IMR-90 (cell line): Measurements from ENCODE around the gene FREM3. TPM values are rescaled to one million over a fixed set of nuclear protein-coding genes. Genes with fewer than 3 reads are reported as not detected.

ENCODE experiments used
- ATAC-seq: fragments of 200-7000 bp; cut with Tn5 transposase; 2 replicates; pipeline ENCODE4 v1.9.1; 2020; ENCODE audit warnings: low read depth, mild to moderate bottlenecking, moderate library complexity
- BruUV-seq: library from RNA; stranded (reverse); fragments of 400-500 nt; replicated peaks from 2 replicates; lab custom pipeline; 2021; lab: Mats Ljungman, UMichigan
- CTCF ChIA-PET: fragments of 300-600 bp; formaldehyde crosslinking; extraction: SDS; loops from one replicate; lab custom pipeline; 2021; ENCODE audit warnings: antibody characterized with exemption; lab: Yijun Ruan, JAX
- POLR2A ChIA-PET: fragments of 300-600 bp; sonication (Branson Sonifier 250); formaldehyde crosslinking; loops from one replicate; lab custom pipeline; 2022; ENCODE audit warnings: antibody characterized with exemption; ENCODE audit not compliant: unreplicated experiment; lab: Charles Lee
- DNase-seq: peaks from one replicate; pipeline ENCODE4 v3.0.0; 2013
- H2AFZ ChIP-seq: replicated peaks from 2 replicates; pipeline ENCODE3; 2013; ENCODE audit warnings: low read length, mild to moderate bottlenecking; ENCODE audit not compliant: poor library complexity
- H2AK5ac ChIP-seq: 2 replicates; pipeline ENCODE4 v1.6.1; 2013; ENCODE audit warnings: low read depth, low read length, inconsistent platforms
- H2AK9ac ChIP-seq: replicated peaks from 2 replicates; pipeline ENCODE3; 2013; ENCODE audit warnings: mild to moderate bottlenecking, low read depth, low read length, moderate library complexity; ENCODE audit not compliant: poor library complexity
- H2BK120ac ChIP-seq: 2 replicates; pipeline ENCODE4 v1.6.1; 2013; ENCODE audit warnings: low read depth, low read length, inconsistent platforms
- H2BK15ac ChIP-seq: 3 replicates; pipeline ENCODE4 v1.6.1; 2013; ENCODE audit warnings: low read depth, low read length, inconsistent platforms
- H2BK20ac ChIP-seq: 2 replicates; pipeline ENCODE4 v1.6.1; 2013; ENCODE audit warnings: low read depth, mild to moderate bottlenecking, inconsistent platforms, low read length, moderate library complexity
- H2BK5ac ChIP-seq: 2 replicates; pipeline ENCODE4 v1.6.1; 2013; ENCODE audit warnings: mild to moderate bottlenecking, low read depth, low read length, inconsistent platforms; ENCODE audit not compliant: poor library complexity, severe bottlenecking
- H3K14ac ChIP-seq: replicated peaks from 2 replicates; pipeline ENCODE4 v1.6.1; 2013; ENCODE audit warnings: low read depth, low read length, inconsistent platforms
- H3K18ac ChIP-seq: 2 replicates; pipeline ENCODE4 v1.6.1; 2013; ENCODE audit warnings: low read depth, low read length, control low read depth
- H3K23ac ChIP-seq: 2 replicates; pipeline ENCODE4 v1.6.1; 2013; ENCODE audit warnings: low read depth, low read length, inconsistent platforms
- H3K27ac ChIP-seq: 2 replicates; pipeline ENCODE4 v1.5.1; 2013; ENCODE audit warnings: mild to moderate bottlenecking, control low read depth, low read length; ENCODE audit not compliant: insufficient read depth
- H3K27me3 ChIP-seq: 2 replicates; pipeline ENCODE4 v1.6.1; 2013; ENCODE audit warnings: low read length; ENCODE audit not compliant: control insufficient read depth, insufficient read depth
- H3K36me3 ChIP-seq: 2 replicates; pipeline ENCODE4 v1.6.1; 2013; ENCODE audit warnings: low read length, mixed read lengths; ENCODE audit not compliant: control insufficient read depth, insufficient read depth
- H3K4ac ChIP-seq: 2 replicates; pipeline ENCODE4 v1.6.1; 2013; ENCODE audit warnings: low read depth, low read length, inconsistent platforms
- H3K4me1 ChIP-seq: 2 replicates; pipeline ENCODE4 v1.6.1; 2013; ENCODE audit warnings: low read length, mixed read lengths; ENCODE audit not compliant: control insufficient read depth, insufficient read depth
- H3K4me2 ChIP-seq: 2 replicates; pipeline ENCODE4 v1.6.1; 2013; ENCODE audit warnings: low read depth, mild to moderate bottlenecking, control low read depth, low read length, moderate library complexity
- H3K4me3 ChIP-seq: 2 replicates; pipeline ENCODE4 v1.5.1; 2013; ENCODE audit warnings: low read depth, mild to moderate bottlenecking, control low read depth, low read length, moderate library complexity; ENCODE audit not compliant: insufficient read depth
- H3K56ac ChIP-seq: 2 replicates; pipeline ENCODE4 v1.6.1; 2013; ENCODE audit warnings: low read length, inconsistent platforms; ENCODE audit not compliant: insufficient read depth; ENCODE audit errors: extremely low read depth
- H3K79me1 ChIP-seq, 2 experiments: 2 replicates each; pipeline ENCODE4 v1.6.1; 2013; ENCODE audit warnings: low read length in 2 of 2, inconsistent platforms in 1 of 2, low read depth in 1 of 2
- H3K9ac ChIP-seq: 2 replicates; pipeline ENCODE4 v1.6.1; 2013; ENCODE audit warnings: low read depth, low read length, control low read depth
- H3K9me1 ChIP-seq: 2 replicates; pipeline ENCODE4 v1.6.1; 2013; ENCODE audit warnings: low read length, inconsistent platforms; ENCODE audit not compliant: insufficient read depth
- H3K9me3 ChIP-seq: 2 replicates; pipeline ENCODE4 v1.6.1; 2013; ENCODE audit warnings: low read length; ENCODE audit not compliant: control insufficient read depth, insufficient read depth
- H4K20me1 ChIP-seq: 2 replicates; pipeline ENCODE4 v1.6.1; 2013; ENCODE audit warnings: low read length, inconsistent platforms; ENCODE audit not compliant: insufficient read depth
- H4K5ac ChIP-seq: 2 replicates; pipeline ENCODE4 v1.6.1; 2013; ENCODE audit warnings: mild to moderate bottlenecking, low read depth, low read length, control low read depth
- H4K8ac ChIP-seq, 2 experiments: 2 replicates each; pipeline ENCODE4 v1.6.1; 2013; ENCODE audit warnings: low read depth in 2 of 2, low read length in 2 of 2, control low read depth in 1 of 2, inconsistent platforms in 1 of 2
- H4K91ac ChIP-seq: 2 replicates; pipeline ENCODE4 v1.6.1; 2013; ENCODE audit warnings: low read depth, low read length, inconsistent platforms; ENCODE audit not compliant: insufficient read depth
- BHLHE40 ChIP-seq: fragments of 150-350 bp; IDR thresholded peaks from 2 replicates; pipeline ENCODE4 v1.6.1; 2016; ENCODE audit warnings: mild to moderate bottlenecking, low read depth, low read length
- CHD1 ChIP-seq: IDR thresholded peaks from 2 replicates; pipeline ENCODE4 v1.6.1; 2012; ENCODE audit warnings: low read depth, low read length, improper control_type of control experiment
- FOS ChIP-seq: fragments of 150-350 bp; IDR thresholded peaks from 2 replicates; pipeline ENCODE4 v1.6.1; 2016; ENCODE audit warnings: low read depth, low read length
- MAFK ChIP-seq: IDR thresholded peaks from 2 replicates; pipeline ENCODE4 v1.6.1; 2012; ENCODE audit warnings: low read depth, low read length, improper control_type of control experiment
- MAZ ChIP-seq: IDR thresholded peaks from 2 replicates; pipeline ENCODE4 v1.6.1; 2012; ENCODE audit warnings: low read depth, mild to moderate bottlenecking, low read length, improper control_type of control experiment, moderate library complexity, borderline replicate concordance
- MXI1 ChIP-seq: IDR thresholded peaks from 2 replicates; pipeline ENCODE4 v1.6.1; 2012; ENCODE audit warnings: low read depth, mild to moderate bottlenecking, low read length, moderate library complexity, borderline replicate concordance
- POLR2A ChIP-seq: IDR thresholded peaks from 2 replicates; pipeline ENCODE4 v1.6.1; 2012; ENCODE audit warnings: mild to moderate bottlenecking, low read depth, low read length
- RAD21 ChIP-seq: IDR thresholded peaks from 2 replicates; pipeline ENCODE4 v1.6.1; 2012; ENCODE audit warnings: low read length, improper control_type of control experiment
- RCOR1 ChIP-seq: IDR thresholded peaks from 2 replicates; pipeline ENCODE4 v1.6.1; 2012; ENCODE audit warnings: mild to moderate bottlenecking, low read length, improper control_type of control experiment; ENCODE audit not compliant: insufficient replicate concordance
- RFX5 ChIP-seq: IDR thresholded peaks from 2 replicates; pipeline ENCODE4 v1.8.0; 2012; ENCODE audit warnings: low read depth, mild to moderate bottlenecking, low read length, moderate library complexity
- SMC3 ChIP-seq: fragments of 150-350 bp; IDR thresholded peaks from 2 replicates; pipeline ENCODE4 v1.6.1; 2016; ENCODE audit warnings: low read depth, mild to moderate bottlenecking, antibody characterized with exemption, low read length, moderate library complexity
- WGBS, 2 experiments: methylation state at CpG; one replicate each; pipeline versions ENCODE4 v1.1.5 to v1.1.7; 2013; ENCODE audit warnings: missing lambda C conversion rate in 2 of 2; ENCODE audit not compliant: insufficient read length in 1 of 2; ENCODE audit errors: extremely low coverage in 2 of 2; 5-methylcytosine and 5-hydroxymethylcytosine counted together
- dilution Hi-C: fragments of 300-500 bp; cut with HindIII; formaldehyde crosslinking; loops from one replicate; pipeline ENCODE4 v1.14.3; 2018; ENCODE audit warnings: low sequenced_read_pairs; ENCODE audit not compliant: unreplicated experiment
- in situ Hi-C: fragments of 300-500 bp; cut with MboI; formaldehyde crosslinking; loops from 3 replicates; pipeline ENCODE4 v1.14.3; 2019; ENCODE audit warnings: low sequenced_read_pairs, inconsistent platforms, mixed read lengths
- intact Hi-C: fragments of 100-400 bp; cut with micrococcal nuclease; formaldehyde crosslinking; loops from 2 replicates; pipeline ENCODE4 v1.10.0; 2022
- polyA plus RNA-seq, 3 experiments: library from polyadenylated mRNA; depleted of rRNA; stranded (reverse); fragments of >200 nt; gene quantifications; 2 replicates each; pipeline ENCODE4 v1.2.3, GENCODE V29; 2012; ENCODE audit warnings: low replicate concordance in 1 of 3
- total RNA-seq: library from RNA; depleted of rRNA; stranded (reverse); fragments of >200 nt; gene quantifications from 2 replicates; pipeline ENCODE4 v1.2.3, GENCODE V29; 2012
- TF ChIP-seq, protein P1 (sequence below): conservative IDR thresholded peaks from 2 replicates; pipeline ENCODE4 v1.5.1; 2012; ENCODE audit warnings: mild to moderate bottlenecking, low read depth, low read length, improper control_type of control experiment
- TF ChIP-seq, protein P2 (sequence below): fragments of 150-350 bp; IDR thresholded peaks from 2 replicates; pipeline ENCODE4 v1.6.1; 2016; ENCODE audit warnings: low read depth, mild to moderate bottlenecking, low read length, moderate library complexity, borderline replicate concordance

FREM3 gene
- total and polyA plus RNA-seq, 2 of the 4 experiments (the other 2 are of a cell fraction): not detected

DNA sequence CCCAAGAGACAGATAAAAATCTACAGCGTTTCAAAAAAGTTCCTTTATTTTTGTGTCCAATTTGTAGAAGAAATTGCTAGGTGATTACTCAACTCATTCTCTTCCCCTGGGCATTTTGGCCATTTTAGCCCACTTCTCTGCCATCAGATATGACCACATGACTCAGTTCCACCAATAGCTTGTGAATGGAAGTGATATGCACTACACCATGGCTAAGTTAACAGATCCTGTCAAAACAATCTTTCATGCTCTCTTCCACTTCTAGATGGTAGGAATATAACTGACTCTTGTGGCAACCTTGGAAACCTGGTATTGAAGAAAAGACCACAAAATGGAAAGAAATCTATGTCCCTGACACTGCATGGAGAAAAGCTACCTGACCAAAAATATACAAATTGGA lies 26.2 kb upstream of the FREM3 start:
- Histone ChIP-seq H3K79me1 (no peaks in the 10 kb centered on the region), H4K91ac (no peak overlapping the region), H3K4ac (no peak overlapping the region), H2BK15ac (no peak overlapping the region), H2AK5ac (no peak overlapping the region), H3K9me3 (no peaks in the 10 kb centered on the region), H2BK120ac (no peak overlapping the region), H3K23ac (no peak overlapping the region), H2BK5ac (no peak overlapping the region), H4K20me1 (no peaks in the 10 kb centered on the region), H3K36me3 (no peaks in the 10 kb centered on the region), H4K8ac (no peak overlapping the region), H3K18ac (no peak overlapping the region), H4K5ac (no peak overlapping the region), H3K14ac (no peak overlapping the region), H3K27me3 (no peaks in the 10 kb centered on the region), H3K9me1 (no peaks in the 10 kb centered on the region), H3K9ac (no peak overlapping the region), H3K4me1 (no peaks in the 10 kb centered on the region), H3K56ac (no peak overlapping the region), H3K27ac (no peak overlapping the region), H3K4me2 (no peak overlapping the region), H2AK9ac (no peak overlapping the region), H3K4me3 (no peak overlapping the region), H2AFZ (no peak overlapping the region), H2BK20ac (no peak overlapping the region)
- WGBS, 2 experiments: no CpG with 5 or more reads among the region's 1 CpG
- ChIA-PET CTCF (no interaction called here), POLR2A (interaction anchor here (0.6 kb wide), 1 partner anchor 122 kb away, joined by 3 read pairs; no protein-coding TSS in a partner anchor)
- dilution Hi-C loops (no loop called here), intact Hi-C loops (no loop called here), in situ Hi-C loops (no loop called here)
- TF ChIP-seq RFX5: no peak
- TF ChIP-seq MAFK: no peak
- no peak for TF ChIP-seq CHD1
- TF ChIP-seq SMC3: no peak
- TF ChIP-seq MAZ: no peak
- no peak for TF ChIP-seq FOS
- TF ChIP-seq, protein P1, sequence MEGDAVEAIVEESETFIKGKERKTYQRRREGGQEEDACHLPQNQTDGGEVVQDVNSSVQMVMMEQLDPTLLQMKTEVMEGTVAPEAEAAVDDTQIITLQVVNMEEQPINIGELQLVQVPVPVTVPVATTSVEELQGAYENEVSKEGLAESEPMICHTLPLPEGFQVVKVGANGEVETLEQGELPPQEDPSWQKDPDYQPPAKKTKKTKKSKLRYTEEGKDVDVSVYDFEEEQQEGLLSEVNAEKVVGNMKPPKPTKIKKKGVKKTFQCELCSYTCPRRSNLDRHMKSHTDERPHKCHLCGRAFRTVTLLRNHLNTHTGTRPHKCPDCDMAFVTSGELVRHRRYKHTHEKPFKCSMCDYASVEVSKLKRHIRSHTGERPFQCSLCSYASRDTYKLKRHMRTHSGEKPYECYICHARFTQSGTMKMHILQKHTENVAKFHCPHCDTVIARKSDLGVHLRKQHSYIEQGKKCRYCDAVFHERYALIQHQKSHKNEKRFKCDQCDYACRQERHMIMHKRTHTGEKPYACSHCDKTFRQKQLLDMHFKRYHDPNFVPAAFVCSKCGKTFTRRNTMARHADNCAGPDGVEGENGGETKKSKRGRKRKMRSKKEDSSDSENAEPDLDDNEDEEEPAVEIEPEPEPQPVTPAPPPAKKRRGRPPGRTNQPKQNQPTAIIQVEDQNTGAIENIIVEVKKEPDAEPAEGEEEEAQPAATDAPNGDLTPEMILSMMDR: no peak
- TF ChIP-seq RAD21: no peak
- TF ChIP-seq MXI1: no peak
- TF ChIP-seq, protein P2, sequence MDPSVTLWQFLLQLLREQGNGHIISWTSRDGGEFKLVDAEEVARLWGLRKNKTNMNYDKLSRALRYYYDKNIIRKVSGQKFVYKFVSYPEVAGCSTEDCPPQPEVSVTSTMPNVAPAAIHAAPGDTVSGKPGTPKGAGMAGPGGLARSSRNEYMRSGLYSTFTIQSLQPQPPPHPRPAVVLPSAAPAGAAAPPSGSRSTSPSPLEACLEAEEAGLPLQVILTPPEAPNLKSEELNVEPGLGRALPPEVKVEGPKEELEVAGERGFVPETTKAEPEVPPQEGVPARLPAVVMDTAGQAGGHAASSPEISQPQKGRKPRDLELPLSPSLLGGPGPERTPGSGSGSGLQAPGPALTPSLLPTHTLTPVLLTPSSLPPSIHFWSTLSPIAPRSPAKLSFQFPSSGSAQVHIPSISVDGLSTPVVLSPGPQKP: no peak
- TF ChIP-seq BHLHE40: no peak
- TF ChIP-seq POLR2A: no peak
- TF ChIP-seq RCOR1: no peak
- no TSS peak for BruUV-seq
- ATAC-seq: no peak
- no peak for DNase-seq
